H1 (cell line): ENCODE data around the gene DOK6. TPM values are rescaled to one million over a fixed set of nuclear protein-coding genes. Genes with fewer than 3 reads are reported as not detected.

Experiments
- BCL11A ChIP-seq, 2 experiments: IDR thresholded peaks; one replicate each; pipeline ENCODE4 v1.6.1; 2011; ENCODE audit warnings: low read depth in 2 of 2, low read length in 2 of 2, mild to moderate bottlenecking in 2 of 2
- CHD2 ChIP-seq: IDR thresholded peaks from 2 replicates; pipeline ENCODE4 v1.6.1; 2012; ENCODE audit warnings: low read length, improper control_type of control experiment
- CHD7 ChIP-seq: fragments of 300-600 bp; sonication (generic); IDR thresholded peaks from 2 replicates; pipeline ENCODE4 v1.7.1; 2012; ENCODE audit warnings: low read length, moderate library complexity, mild to moderate bottlenecking, inconsistent platforms; ENCODE audit not compliant: insufficient replicate concordance
- GTF2F1 ChIP-seq: IDR thresholded peaks from 2 replicates; pipeline ENCODE4 v1.6.1; 2012; ENCODE audit warnings: low read depth, low read length, improper control_type of control experiment, borderline replicate concordance
- MAX ChIP-seq: IDR thresholded peaks from 2 replicates; pipeline ENCODE4 v1.6.1; 2012; ENCODE audit warnings: inconsistent platforms
- RFX5 ChIP-seq: IDR thresholded peaks from 2 replicates; pipeline ENCODE4 v1.6.1; 2011; ENCODE audit warnings: low read depth, low read length, improper control_type of control experiment, borderline replicate concordance
- polyA plus RNA-seq, 7 experiments: library from polyadenylated mRNA; depleted of rRNA in 3 of 7; stranded (reverse) in 5 of 7; unstranded in 2 of 7; fragments of >200 nt in 5 of 7; fragments of 200-250 nt in 2 of 7; gene quantifications; 1 replicate in 5 of 7; 2 replicates in 1 of 7; 4 replicates in 1 of 7; pipeline versions ENCODE4 v1.2.1 to v1.2.3, GENCODE V29; 2011 to 2013; ENCODE audit warnings: missing spikeins in 2 of 7, mixed read lengths in 2 of 7
- total RNA-seq: library from RNA; stranded (reverse); fragmentation: NEBNext Ultra II Directional; extraction: Animal tissue kit (Norgen Biotek cat#: 25700); gene quantifications from 2 replicates; pipeline ENCODE4 v1.2.1, GENCODE V29; 2021

DOK6 gene
- total and polyA plus RNA-seq, 2 of the 8 experiments (the other 6 are each of a cell fraction or from before 2014, with no cell fraction given), result 0.33 to 0.50 TPM

- TF ChIP-seq CHD7, result no peak
- TF ChIP-seq RFX5, result no peak
- no peak for TF ChIP-seq GTF2F1
- TF ChIP-seq MAX, result no peak
- TF ChIP-seq BCL11A (IDR thresholded peaks at IDR 0.05; ENCODE audit: low read depth in 2 of 2, low read length in 2 of 2), result no peak
- no peak for TF ChIP-seq CHD2
These were observed 322.7 kb downstream of the DOK6 start (continued) for GRCh38 chr18:69723434-69723833.
